ENCODE measurements around the gene STK33. TPM values are rescaled to one million over a fixed set of nuclear protein-coding genes. Genes with fewer than 3 reads are reported as not detected.

The STK33 gene
- polyA plus RNA-seq, 1 of the 3 experiments (the other 2 are of a cell fraction) = 12.3 TPM

DNA sequence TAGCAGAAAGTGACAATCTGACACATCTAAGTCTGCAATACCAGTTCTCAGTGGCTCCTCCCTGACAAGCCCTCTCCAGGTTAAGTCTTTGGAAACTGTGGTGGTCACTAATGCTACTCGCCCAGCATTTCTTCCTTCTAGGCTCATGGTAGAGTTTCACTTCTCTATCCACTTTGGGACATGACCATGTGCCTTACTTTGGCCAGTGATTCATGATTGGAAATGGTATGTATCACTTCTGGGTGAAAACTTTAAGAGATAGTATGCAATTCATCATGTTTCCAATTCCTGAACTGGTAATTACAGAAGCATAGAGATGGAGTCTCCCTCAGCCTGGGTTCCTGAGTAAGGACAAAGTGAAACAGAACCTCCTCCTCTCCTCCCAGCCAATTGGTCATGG is 178.8 kb downstream of the STK33 start:
- WGBS (ENCODE audit: low lambda C conversion rate) = 67% methylated on average over 1 of the region's 1 CpG
- CTCF ChIA-PET = no interaction called here
- H2AFZ ChIP-seq (ENCODE audit: low read depth) = no peak overlapping the region

DNA sequence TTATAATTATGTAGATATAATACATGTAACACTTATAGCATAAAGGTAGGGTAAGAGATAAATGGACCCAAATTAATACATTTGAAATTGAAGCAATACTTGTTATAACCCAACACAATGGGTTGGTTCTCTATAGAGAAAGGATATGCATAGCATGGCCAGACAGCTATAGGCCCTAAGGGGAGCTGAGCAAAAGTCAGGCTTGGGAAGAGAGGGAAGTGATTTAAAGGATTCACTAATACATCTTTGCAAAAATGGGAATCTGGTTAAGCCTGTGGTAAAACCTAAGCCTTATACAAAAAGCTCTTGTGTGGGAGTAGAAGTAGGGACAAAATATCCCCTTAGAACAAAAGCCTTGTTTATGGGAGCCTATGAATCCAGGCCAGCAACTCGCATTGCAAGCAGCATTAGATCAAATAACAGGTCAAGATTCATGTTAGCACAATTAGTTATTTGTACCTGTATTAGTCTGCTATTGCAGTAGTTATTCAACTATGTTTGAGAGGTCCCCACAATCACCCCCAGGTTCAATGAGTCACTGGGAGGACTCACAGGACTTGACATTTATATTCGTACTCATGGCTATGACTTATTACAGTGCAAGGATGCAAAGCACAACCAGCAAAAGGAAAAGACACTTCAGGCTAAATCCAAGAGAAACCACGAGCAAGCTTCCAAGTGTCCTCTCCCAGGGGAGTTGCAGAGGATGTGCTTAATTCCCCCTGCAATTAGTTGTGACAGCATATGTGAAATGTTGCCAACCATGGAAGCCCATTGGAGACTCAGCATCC is 185.7 kb downstream of the STK33 start:
- Histone ChIP-seq H3F3A (replicated peaks; ENCODE audit: insufficient read depth) (no peaks in the 10 kb centered on the region), H3K9me3 (no peaks in the 10 kb centered on the region; the same call in 1 of the 2 replicates), H3K79me2 (ENCODE audit: insufficient read depth) (no peaks in the 10 kb centered on the region), H3K9ac (no peak overlapping the region), H3K4me2 (no peak overlapping the region), H3K27me3 (ENCODE audit: insufficient read depth) (no peaks in the 10 kb centered on the region), H3K27ac (ENCODE audit: low read depth in 2 of 2, low read length in 1 of 2) (no peak overlapping the region), H3K4me1 (ENCODE audit: control insufficient read depth in 1 of 2, insufficient read depth in 2 of 2, low read depth in 1 of 2, low read length in 1 of 2) (peaks cover 0 to 4% of the 10 kb centered on the region in 2 experiments; a peak in 2 of 4 replicates), H3K9me2 (no peaks in the 10 kb centered on the region), H2AFZ (ENCODE audit: low read depth) (no peak overlapping the region), H4K20me1 (ENCODE audit: insufficient read depth) (no peaks in the 10 kb centered on the region), H3K4me3 (ENCODE audit: low read depth in 2 of 2, low read length in 1 of 2) (no peak overlapping the region), H3K36me3 (replicated peaks in 1 of 2; ENCODE audit: control insufficient read depth in 1 of 2, insufficient read depth in 2 of 2, low read length in 1 of 2) (no peaks in the 10 kb centered on the region)
- ChIA-PET CTCF (no interaction called here), POLR2A (no interaction called here)
- no peak for DNase-seq
- no peak for TF ChIP-seq SMC3 (IDR thresholded peaks at IDR 0.05; ENCODE audit: low read depth, low read length)
- TF ChIP-seq, protein P1, sequence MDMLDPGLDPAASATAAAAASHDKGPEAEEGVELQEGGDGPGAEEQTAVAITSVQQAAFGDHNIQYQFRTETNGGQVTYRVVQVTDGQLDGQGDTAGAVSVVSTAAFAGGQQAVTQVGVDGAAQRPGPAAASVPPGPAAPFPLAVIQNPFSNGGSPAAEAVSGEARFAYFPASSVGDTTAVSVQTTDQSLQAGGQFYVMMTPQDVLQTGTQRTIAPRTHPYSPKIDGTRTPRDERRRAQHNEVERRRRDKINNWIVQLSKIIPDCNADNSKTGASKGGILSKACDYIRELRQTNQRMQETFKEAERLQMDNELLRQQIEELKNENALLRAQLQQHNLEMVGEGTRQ (IDR thresholded peaks at IDR 0.05; ENCODE audit: borderline replicate concordance, low read depth, low read length) = no peak
- TF ChIP-seq, protein P2, sequence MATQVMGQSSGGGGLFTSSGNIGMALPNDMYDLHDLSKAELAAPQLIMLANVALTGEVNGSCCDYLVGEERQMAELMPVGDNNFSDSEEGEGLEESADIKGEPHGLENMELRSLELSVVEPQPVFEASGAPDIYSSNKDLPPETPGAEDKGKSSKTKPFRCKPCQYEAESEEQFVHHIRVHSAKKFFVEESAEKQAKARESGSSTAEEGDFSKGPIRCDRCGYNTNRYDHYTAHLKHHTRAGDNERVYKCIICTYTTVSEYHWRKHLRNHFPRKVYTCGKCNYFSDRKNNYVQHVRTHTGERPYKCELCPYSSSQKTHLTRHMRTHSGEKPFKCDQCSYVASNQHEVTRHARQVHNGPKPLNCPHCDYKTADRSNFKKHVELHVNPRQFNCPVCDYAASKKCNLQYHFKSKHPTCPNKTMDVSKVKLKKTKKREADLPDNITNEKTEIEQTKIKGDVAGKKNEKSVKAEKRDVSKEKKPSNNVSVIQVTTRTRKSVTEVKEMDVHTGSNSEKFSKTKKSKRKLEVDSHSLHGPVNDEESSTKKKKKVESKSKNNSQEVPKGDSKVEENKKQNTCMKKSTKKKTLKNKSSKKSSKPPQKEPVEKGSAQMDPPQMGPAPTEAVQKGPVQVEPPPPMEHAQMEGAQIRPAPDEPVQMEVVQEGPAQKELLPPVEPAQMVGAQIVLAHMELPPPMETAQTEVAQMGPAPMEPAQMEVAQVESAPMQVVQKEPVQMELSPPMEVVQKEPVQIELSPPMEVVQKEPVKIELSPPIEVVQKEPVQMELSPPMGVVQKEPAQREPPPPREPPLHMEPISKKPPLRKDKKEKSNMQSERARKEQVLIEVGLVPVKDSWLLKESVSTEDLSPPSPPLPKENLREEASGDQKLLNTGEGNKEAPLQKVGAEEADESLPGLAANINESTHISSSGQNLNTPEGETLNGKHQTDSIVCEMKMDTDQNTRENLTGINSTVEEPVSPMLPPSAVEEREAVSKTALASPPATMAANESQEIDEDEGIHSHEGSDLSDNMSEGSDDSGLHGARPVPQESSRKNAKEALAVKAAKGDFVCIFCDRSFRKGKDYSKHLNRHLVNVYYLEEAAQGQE (IDR thresholded peaks at IDR 0.05; ENCODE audit: low read depth, low read length) = no peak
- TF ChIP-seq GABPA (IDR thresholded peaks at IDR 0.05; ENCODE audit: low read depth) = no peak
- no peak for TF ChIP-seq FOXM1 (IDR thresholded peaks at IDR 0.05; ENCODE audit: low read depth)
- TF ChIP-seq GATA2 (CRISPR knock-in tag; IDR thresholded peaks at IDR 0.05) = no peak
- no peak for TF ChIP-seq NFIC (IDR thresholded peaks at IDR 0.05; ENCODE audit: borderline replicate concordance)
- 45% methylated on average over 3 of the region's 3 CpGs for WGBS (ENCODE audit: low lambda C conversion rate)

More for the DNA sequence above, 178.8 kb downstream of the STK33 start:
- no peaks in the 10 kb centered on the region for H3K9me2 ChIP-seq
- POLR2A ChIA-PET = no interaction called here
- H3F3A ChIP-seq (replicated peaks; ENCODE audit: insufficient read depth) = no peaks in the 10 kb centered on the region
- H3K9ac ChIP-seq = no peak overlapping the region
- TF ChIP-seq RCOR1 (IDR thresholded peaks at IDR 0.05; ENCODE audit: low read length) (no peak), CHD2 (IDR thresholded peaks at IDR 0.05; ENCODE audit: low read length, partially characterized antibody) (no peak), EZH2phosphoT487 (IDR thresholded peaks at IDR 0.05; ENCODE audit: borderline replicate concordance, low read depth) (no peak), FOXJ3 (CRISPR knock-in tag; IDR thresholded peaks at IDR 0.05) (no peak), TAF1 (IDR thresholded peaks at IDR 0.05; ENCODE audit: borderline replicate concordance, low read depth, low read length) (no peak), JUND (IDR thresholded peaks at IDR 0.05) (no peak), GATA2 (CRISPR knock-in tag; IDR thresholded peaks at IDR 0.05) (no peak), NRF1 (IDR thresholded peaks at IDR 0.05; ENCODE audit: low read depth, low read length) (no peak)
- no peaks in the 10 kb centered on the region for H3K79me2 ChIP-seq (ENCODE audit: insufficient read depth)
- H3K4me2 ChIP-seq = no peak overlapping the region
- H3K36me3 ChIP-seq (replicated peaks in 1 of 2; ENCODE audit: control insufficient read depth in 1 of 2, insufficient read depth in 2 of 2, low read length in 1 of 2) = no peaks in the 10 kb centered on the region
- H3K4me1 ChIP-seq (ENCODE audit: control insufficient read depth in 1 of 2, insufficient read depth in 2 of 2, low read depth in 1 of 2, low read length in 1 of 2) = peaks cover 0 to 4% of the 10 kb centered on the region in 2 experiments; a peak in 2 of 4 replicates
- no peak for DNase-seq
- H3K4me3 ChIP-seq (ENCODE audit: low read depth in 2 of 2, low read length in 1 of 2) = no peak overlapping the region
- H3K27me3 ChIP-seq (ENCODE audit: insufficient read depth) = no peaks in the 10 kb centered on the region
- no peaks in the 10 kb centered on the region for H4K20me1 ChIP-seq (ENCODE audit: insufficient read depth)
- no peak overlapping the region for H3K27ac ChIP-seq (ENCODE audit: low read depth in 2 of 2, low read length in 1 of 2)
- H3K9me3 ChIP-seq = no peaks in the 10 kb centered on the region
